PC-9 (cell line): ENCODE data around the gene CCDC192. TPM values are rescaled to one million over a fixed set of nuclear protein-coding genes. Genes with fewer than 3 reads are reported as not detected.
A peak's percentile ranks its signal among the peaks of the same experiment; 100 is the strongest.

Experiments used
- BruUV-seq: library from RNA; stranded (reverse); fragments of 400-500 nt; replicated peaks from 2 replicates; lab custom pipeline; 2021; lab: Mats Ljungman, UMichigan
- CTCF ChIA-PET: fragments of 300-600 bp; sonication (Branson Sonifier 250); formaldehyde crosslinking; loops from one replicate; lab custom pipeline; 2022; ENCODE audit warnings: antibody characterized with exemption; lab: Charles Lee
- POLR2A ChIA-PET: fragments of 300-600 bp; sonication (Branson Sonifier 250); formaldehyde crosslinking; loops from one replicate; lab custom pipeline; 2022; ENCODE audit warnings: antibody characterized with exemption; ENCODE audit not compliant: unreplicated experiment; lab: Charles Lee
- DNase-seq, 2 experiments: peaks; one replicate each; pipeline versions ENCODE4 v3.0.0 to v3.0.0-alpha.2; 2015 to 2022; ENCODE audit warnings: mixed read lengths in 1 of 2
- H2AFZ ChIP-seq: fragments of 200-600 bp; sonication (generic); 2 replicates; pipeline ENCODE4 v1.8.1; 2017; ENCODE audit warnings: antibody characterized with exemption
- H3F3A ChIP-seq: fragments of 200-600 bp; sonication (generic); 2 replicates; pipeline ENCODE4 v1.8.1; 2017; ENCODE audit warnings: antibody characterized with exemption, mild to moderate bottlenecking, low read depth; ENCODE audit not compliant: insufficient read depth
- H3K27ac ChIP-seq: fragments of 200-600 bp; sonication (generic); 2 replicates; pipeline ENCODE4 v1.6.1; 2016; ENCODE audit warnings: mixed run types
- H3K27me3 ChIP-seq: fragments of 200-600 bp; sonication (generic); 2 replicates; pipeline ENCODE4 v1.6.1; 2016; ENCODE audit warnings: low read depth, mixed run types; ENCODE audit not compliant: insufficient read depth
- H3K36me3 ChIP-seq: fragments of 200-600 bp; sonication (generic); 2 replicates; pipeline ENCODE4 v1.6.1; 2016; ENCODE audit warnings: low read depth, mixed run types
- H3K4me1 ChIP-seq: fragments of 200-600 bp; sonication (generic); replicated peaks from 2 replicates; pipeline ENCODE4 v1.6.1; 2016; ENCODE audit warnings: mixed run types; ENCODE audit not compliant: insufficient read depth
- H3K4me2 ChIP-seq: fragments of 200-600 bp; sonication (generic); 2 replicates; pipeline ENCODE4 v1.6.1; 2017; ENCODE audit warnings: mixed run types
- H3K4me3 ChIP-seq: fragments of 200-600 bp; sonication (generic); 2 replicates; pipeline ENCODE4 v1.6.1; 2016; ENCODE audit warnings: mixed run types
- H3K79me2 ChIP-seq: fragments of 200-600 bp; sonication (generic); 2 replicates; pipeline ENCODE4 v1.6.1; 2017; ENCODE audit warnings: low read depth, mixed run types
- H3K9me2 ChIP-seq: fragments of 200-600 bp; sonication (generic); 2 replicates; pipeline ENCODE4 v1.8.1; 2017; ENCODE audit warnings: mild to moderate bottlenecking; ENCODE audit not compliant: insufficient read depth
- H3K9me3 ChIP-seq: fragments of 200-600 bp; sonication (generic); 2 replicates; pipeline ENCODE4 v1.8.1; 2016; ENCODE audit warnings: low read depth; ENCODE audit not compliant: insufficient read depth
- H4K20me1 ChIP-seq: fragments of 200-600 bp; sonication (generic); 2 replicates; pipeline ENCODE4 v1.8.1; 2017; ENCODE audit not compliant: insufficient read depth
- EZH2 ChIP-seq: fragments of 200-600 bp; sonication (generic); IDR thresholded peaks from 2 replicates; pipeline ENCODE4 v1.8.0; 2017; ENCODE audit warnings: antibody characterized with exemption, low read depth
- intact Hi-C: fragments of 100-400 bp; cut with micrococcal nuclease; formaldehyde crosslinking; loops from one replicate; pipeline ENCODE4 v1.10.0; 2022; ENCODE audit not compliant: unreplicated experiment
- total RNA-seq: library from RNA; stranded (reverse); gene quantifications from 2 replicates; pipeline ENCODE4 v1.2.3, GENCODE V29; 2021
- TF ChIP-seq, protein P1 (sequence below): fragments of 200-600 bp; sonication (generic); conservative IDR thresholded peaks from 2 replicates; pipeline ENCODE4 v1.6.1; 2017; ENCODE audit warnings: mixed run types, antibody characterized with exemption, mild to moderate bottlenecking, moderate library complexity

The CCDC192 gene
- total RNA-seq, 1 experiment from 2014 or later, result not detected

GRCh38 chr5:127934791-127935256 is 231.6 kb downstream of the CCDC192 start:
- H2AFZ ChIP-seq, result no peak overlapping the region
- ChIA-PET POLR2A (interaction anchor here (0.5 kb wide), 1 partner anchor 127 kb away, joined by 3 read pairs; no protein-coding TSS in a partner anchor), CTCF (interaction anchor here (0.6 kb wide), 1 partner anchor 25 kb away, joined by 3 read pairs; no protein-coding TSS in a partner anchor)
- peaks cover 40% of the 10 kb centered on the region for H3F3A ChIP-seq
- H3K4me2 ChIP-seq, result peak overlapping the region; percentile 57
- no peaks in the 10 kb centered on the region for H4K20me1 ChIP-seq
- no peaks in the 10 kb centered on the region for H3K79me2 ChIP-seq
- peaks cover 54% of the 10 kb centered on the region for H3K4me1 ChIP-seq
- DNase-seq, result peak; percentile 76 to 100
- no peaks in the 10 kb centered on the region for H3K27me3 ChIP-seq
- intact Hi-C loops, result loop anchor here (1.0 to 5.0 kb wide), 6 partner anchors 43 to 266 kb away; partner anchors contain the start of gene SLC12A2
- peak overlapping the region; percentile 78 for H3K27ac ChIP-seq
- no peak overlapping the region for H3K4me3 ChIP-seq
- no peaks in the 10 kb centered on the region for H3K36me3 ChIP-seq
- H3K9me3 ChIP-seq, result no peaks in the 10 kb centered on the region; the same call in 1 of the 2 replicates
- no TSS peak for BruUV-seq
- TF ChIP-seq, protein P1, sequence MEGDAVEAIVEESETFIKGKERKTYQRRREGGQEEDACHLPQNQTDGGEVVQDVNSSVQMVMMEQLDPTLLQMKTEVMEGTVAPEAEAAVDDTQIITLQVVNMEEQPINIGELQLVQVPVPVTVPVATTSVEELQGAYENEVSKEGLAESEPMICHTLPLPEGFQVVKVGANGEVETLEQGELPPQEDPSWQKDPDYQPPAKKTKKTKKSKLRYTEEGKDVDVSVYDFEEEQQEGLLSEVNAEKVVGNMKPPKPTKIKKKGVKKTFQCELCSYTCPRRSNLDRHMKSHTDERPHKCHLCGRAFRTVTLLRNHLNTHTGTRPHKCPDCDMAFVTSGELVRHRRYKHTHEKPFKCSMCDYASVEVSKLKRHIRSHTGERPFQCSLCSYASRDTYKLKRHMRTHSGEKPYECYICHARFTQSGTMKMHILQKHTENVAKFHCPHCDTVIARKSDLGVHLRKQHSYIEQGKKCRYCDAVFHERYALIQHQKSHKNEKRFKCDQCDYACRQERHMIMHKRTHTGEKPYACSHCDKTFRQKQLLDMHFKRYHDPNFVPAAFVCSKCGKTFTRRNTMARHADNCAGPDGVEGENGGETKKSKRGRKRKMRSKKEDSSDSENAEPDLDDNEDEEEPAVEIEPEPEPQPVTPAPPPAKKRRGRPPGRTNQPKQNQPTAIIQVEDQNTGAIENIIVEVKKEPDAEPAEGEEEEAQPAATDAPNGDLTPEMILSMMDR, result peak; percentile 51
- TF ChIP-seq EZH2, result no peak
- H3K9me2 ChIP-seq, result no peaks in the 10 kb centered on the region

DNA sequence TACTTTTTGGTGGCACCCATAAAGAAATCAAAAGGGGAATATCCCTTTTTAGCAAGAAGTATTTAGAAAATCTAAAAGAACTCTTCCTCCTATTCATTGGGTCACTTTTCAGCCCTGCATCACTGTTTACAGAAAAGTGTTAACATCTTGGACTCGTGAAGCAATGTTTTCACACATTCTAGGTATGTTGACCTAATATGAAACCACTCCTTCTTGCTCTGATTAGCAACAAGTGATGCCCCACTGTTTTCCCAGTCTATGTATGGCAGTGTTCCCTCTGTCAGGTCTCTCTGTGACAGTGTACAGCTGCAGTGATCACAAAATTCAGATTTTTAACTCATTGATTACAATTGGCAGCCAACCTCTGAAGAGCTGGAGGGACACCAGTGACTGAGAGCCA is 232.2 kb downstream of the CCDC192 start:
- H3K9me3 ChIP-seq, result no peaks in the 10 kb centered on the region
- ChIA-PET POLR2A (interaction anchor here (0.5 kb wide), 1 partner anchor 128 kb away, joined by 3 read pairs; no protein-coding TSS in a partner anchor), CTCF (no interaction called here)
- TF ChIP-seq, protein P1, result no peak; the same call in 1 of the 2 replicates
- TF ChIP-seq EZH2, result no peak
- H3K36me3 ChIP-seq, result no peaks in the 10 kb centered on the region
- no peaks in the 10 kb centered on the region for H3K27me3 ChIP-seq
- peaks cover 40% of the 10 kb centered on the region for H3F3A ChIP-seq
- H3K27ac ChIP-seq, result peak overlapping the region; percentile 73
- no peaks in the 10 kb centered on the region for H4K20me1 ChIP-seq
- H3K9me2 ChIP-seq, result no peaks in the 10 kb centered on the region
- H3K4me2 ChIP-seq, result peak overlapping the region; percentile 57
- no peak overlapping the region for H2AFZ ChIP-seq
- H3K79me2 ChIP-seq, result no peaks in the 10 kb centered on the region
- H3K4me3 ChIP-seq, result no peak overlapping the region
- intact Hi-C loops, result loop anchor here (1.0 to 5.0 kb wide), 5 partner anchors 52 to 266 kb away; partner anchors contain the start of gene SLC12A2
- peak in 1 of 2 experiments; percentile 90 for DNase-seq
- peaks cover 48% of the 10 kb centered on the region for H3K4me1 ChIP-seq
- no TSS peak for BruUV-seq

- intact Hi-C loops, result loop anchor here (5.0 kb wide), 1 partner anchor 51 kb away; no protein-coding TSS in a partner anchor
- CTCF ChIA-PET, result no interaction called here
- H3K27ac ChIP-seq, result peak overlapping the region; percentile 73
- H3K79me2 ChIP-seq, result no peaks in the 10 kb centered on the region
- peak overlapping the region; percentile 57 for H3K4me2 ChIP-seq
- peak; percentile 33 to 89 for DNase-seq
- POLR2A ChIA-PET, result interaction anchor here (0.7 kb wide), 1 partner anchor 39 kb away, joined by 3 read pairs; no protein-coding TSS in a partner anchor
- H3K36me3 ChIP-seq, result no peaks in the 10 kb centered on the region
- no peaks in the 10 kb centered on the region for H3K9me3 ChIP-seq
- H2AFZ ChIP-seq, result no peak overlapping the region
- no peaks in the 10 kb centered on the region for H3K27me3 ChIP-seq
- peaks cover 34% of the 10 kb centered on the region for H3F3A ChIP-seq
- no peak overlapping the region for H3K4me3 ChIP-seq
- H4K20me1 ChIP-seq, result no peaks in the 10 kb centered on the region
- H3K4me1 ChIP-seq, result peaks cover 40% of the 10 kb centered on the region
- no TSS peak for BruUV-seq
- H3K9me2 ChIP-seq, result no peaks in the 10 kb centered on the region
- no peak for TF ChIP-seq EZH2
- TF ChIP-seq, protein P1, result no peak
These were observed 233.3 kb downstream of the CCDC192 start for GRCh38 chr5:127936439-127936972.
